GM21717 (cell line): ENCODE data around the gene CHMP3.
"Not testable (repeated sequence)": the region's sequence is repeated elsewhere in the genome, so short reads cannot be mapped to it uniquely, and the experiment has no call there.

ENCODE experiments used
- ATAC-seq: cut with Tn5 transposase; IDR thresholded peaks from one replicate; pipeline ENCODE4 v1.9.1; 2021; ENCODE audit warnings: mild to moderate bottlenecking, moderate library complexity; ENCODE audit not compliant: unreplicated experiment

The CHMP3 gene

GRCh38 chr2:86512892-86513291, 50.4 kb downstream of the CHMP3 start:
- ATAC-seq, result no peak

GRCh38 chr2:86512034-86512433, 51.2 kb downstream of the CHMP3 start:
- ATAC-seq, result no peak

- no peak for ATAC-seq
Observed at GRCh38 chr2:86510436-86510933, 52.8 kb downstream of the CHMP3 start.

- ATAC-seq, result no peak
Observed at GRCh38 chr2:86507600-86507999, 55.6 kb downstream of the CHMP3 start.

GRCh38 chr2:86500325-86501083, 62.7 kb downstream of the CHMP3 start:
- ATAC-seq, result no peak

- no peak for ATAC-seq
Observed at GRCh38 chr2:86499326-86499725, 63.9 kb downstream of the CHMP3 start.

GRCh38 chr2:86498468-86499260, 64.6 kb downstream of the CHMP3 start:
- ATAC-seq, result no peak

GRCh38 chr2:86496391-86496790, 66.9 kb downstream of the CHMP3 start:
- ATAC-seq, result not testable (repeated sequence)

GRCh38 chr2:86492048-86492453, 71.2 kb downstream of the CHMP3 start:
- no peak for ATAC-seq

GRCh38 chr2:86491088-86491487, 72.2 kb downstream of the CHMP3 start:
- no peak for ATAC-seq

- no peak for ATAC-seq
Observed at GRCh38 chr2:86490245-86490644, 73.0 kb downstream of the CHMP3 start.

GRCh38 chr2:86489542-86489941, 73.7 kb downstream of the CHMP3 start:
- no peak for ATAC-seq

GRCh38 chr2:86488561-86489250, 74.5 kb downstream of the CHMP3 start:
- no peak for ATAC-seq

- no peak for ATAC-seq
Observed at GRCh38 chr2:86487062-86487461, 76.2 kb downstream of the CHMP3 start.

- no peak for ATAC-seq
Observed at GRCh38 chr2:86485802-86486201, 77.4 kb downstream of the CHMP3 start.

- ATAC-seq, result no peak
Observed at GRCh38 chr2:86485103-86485502, 78.1 kb downstream of the CHMP3 start.

- no peak for ATAC-seq
Observed at GRCh38 chr2:86484385-86484784, 78.9 kb downstream of the CHMP3 start.

GRCh38 chr2:86482034-86482433, 81.2 kb downstream of the CHMP3 start:
- no peak for ATAC-seq

- ATAC-seq, result no peak
Observed at GRCh38 chr2:86480105-86480504, 83.1 kb downstream of the CHMP3 start.

GRCh38 chr2:86477349-86477748, 85.9 kb downstream of the CHMP3 start:
- ATAC-seq, result no peak

GRCh38 chr2:86476918-86477317, 86.3 kb downstream of the CHMP3 start:
- no peak for ATAC-seq
